HG02623 (cell line): ENCODE data around the gene USH2A.

ENCODE experiments used
- ATAC-seq: cut with Tn5 transposase; IDR thresholded peaks from one replicate; pipeline ENCODE4 v1.9.1; 2021; ENCODE audit warnings: moderate library complexity; ENCODE audit not compliant: unreplicated experiment

The USH2A gene

GRCh38 chr1:216422821-216423520, at the start of gene USH2A:
Gene USH2A, minus strand, starts transcription at chr1:216423448. Its CDS starts 1,112 bp downstream, at chr1:216422336.
- ATAC-seq = no peak

- ATAC-seq = no peak
Measured at GRCh38 chr1:216466162-216466801, 43.0 kb upstream of the USH2A start.

GRCh38 chr1:216464489-216464888, 41.2 kb upstream of the USH2A start:
- ATAC-seq = no peak

GRCh38 chr1:216462066-216462775, 39.0 kb upstream of the USH2A start:
- no peak for ATAC-seq

- no peak for ATAC-seq
Measured at GRCh38 chr1:216461466-216461865, 38.2 kb upstream of the USH2A start.

GRCh38 chr1:216459651-216460207, 36.5 kb upstream of the USH2A start:
- no peak for ATAC-seq

- no peak for ATAC-seq
Measured at GRCh38 chr1:216458812-216459211, 35.6 kb upstream of the USH2A start.

GRCh38 chr1:216457356-216457755, 34.1 kb upstream of the USH2A start:
- no peak for ATAC-seq

GRCh38 chr1:216456682-216457081, 33.4 kb upstream of the USH2A start:
- no peak for ATAC-seq

GRCh38 chr1:216453777-216454176, 30.5 kb upstream of the USH2A start:
- no peak for ATAC-seq

- ATAC-seq = no peak
Measured at GRCh38 chr1:216450227-216450626, 27.0 kb upstream of the USH2A start.

GRCh38 chr1:216448011-216448510, 24.8 kb upstream of the USH2A start:
- ATAC-seq = no peak

GRCh38 chr1:216437603-216438002, 14.4 kb upstream of the USH2A start:
- no peak for ATAC-seq

- ATAC-seq = no peak
Measured at GRCh38 chr1:216434232-216434631, 11.0 kb upstream of the USH2A start.

GRCh38 chr1:216433175-216433574, 9.9 kb upstream of the USH2A start:
- no peak for ATAC-seq

GRCh38 chr1:216430744-216431143, 7.5 kb upstream of the USH2A start:
- ATAC-seq = no peak

- ATAC-seq = no peak
Measured at GRCh38 chr1:216425577-216425976, 2.3 kb upstream of the USH2A start.

GRCh38 chr1:216420746-216421145, 2.5 kb downstream of the USH2A start:
- no peak for ATAC-seq

- no peak for ATAC-seq
Measured at GRCh38 chr1:216420263-216420662, 3.0 kb downstream of the USH2A start.

- no peak for ATAC-seq
Measured at GRCh38 chr1:216416488-216416887, 6.8 kb downstream of the USH2A start.

- no peak for ATAC-seq
Measured at GRCh38 chr1:216410026-216410425, 13.2 kb downstream of the USH2A start.

- ATAC-seq = no peak
Measured at GRCh38 chr1:216390956-216391355, 32.3 kb downstream of the USH2A start.
